KMS-11 (cell line): ENCODE data around the gene SRRM2.

Source experiments
- H2AFZ ChIP-seq: fragments of 200-600 bp; sonication (generic); 2 replicates; pipeline ENCODE4 v1.6.1; 2016; ENCODE audit warnings: antibody characterized with exemption, mixed run types, low read depth
- H3K27ac ChIP-seq: fragments of 200-600 bp; sonication (generic); 2 replicates; pipeline ENCODE4 v1.6.1; 2016; ENCODE audit warnings: mild to moderate bottlenecking, mixed run types
- H3K27me3 ChIP-seq: fragments of 200-600 bp; sonication (generic); 2 replicates; pipeline ENCODE4 v1.6.1; 2017; ENCODE audit warnings: mild to moderate bottlenecking, low read depth, mixed run types, moderate library complexity; ENCODE audit not compliant: insufficient read depth
- H3K36me3 ChIP-seq: fragments of 200-600 bp; sonication (generic); 2 replicates; pipeline ENCODE4 v1.6.1; 2017; ENCODE audit warnings: mild to moderate bottlenecking, mixed run types; ENCODE audit not compliant: insufficient read depth
- H3K4me1 ChIP-seq: fragments of 200-600 bp; sonication (generic); 2 replicates; pipeline ENCODE4 v1.6.1; 2016; ENCODE audit warnings: mild to moderate bottlenecking, low read depth, mixed run types; ENCODE audit not compliant: poor library complexity, severe bottlenecking
- H3K4me2 ChIP-seq: fragments of 200-600 bp; sonication (generic); 2 replicates; pipeline ENCODE4 v1.7.0; 2016; ENCODE audit warnings: mild to moderate bottlenecking, mixed run types
- H3K4me3 ChIP-seq: fragments of 200-600 bp; sonication (generic); IDR thresholded peaks from 2 replicates; pipeline ENCODE4 v1.6.1; 2017; ENCODE audit warnings: low read depth, low read length, mixed read lengths; ENCODE audit not compliant: insufficient read depth
- H3K79me2 ChIP-seq: fragments of 200-600 bp; sonication (generic); 2 replicates; pipeline ENCODE4 v1.6.1; 2016; ENCODE audit warnings: low read depth, mixed run types; ENCODE audit not compliant: insufficient read depth
- H3K9ac ChIP-seq: fragments of 200-600 bp; sonication (generic); 2 replicates; pipeline ENCODE4 v1.6.1; 2016; ENCODE audit warnings: mild to moderate bottlenecking, mixed run types
- H4K20me1 ChIP-seq: fragments of 200-600 bp; sonication (generic); 2 replicates; pipeline ENCODE4 v1.6.1; 2016; ENCODE audit warnings: mild to moderate bottlenecking, mixed run types; ENCODE audit not compliant: insufficient read depth
- CTCF ChIP-seq: fragments of 200-600 bp; sonication (generic); conservative IDR thresholded peaks from 2 replicates; pipeline ENCODE4 v1.6.1; 2017; ENCODE audit warnings: low read depth, mild to moderate bottlenecking, antibody characterized with exemption, low read length, moderate library complexity, mixed read lengths

The SRRM2 gene

GRCh38 chr16:2724816-2725348 is 27.6 kb upstream of the SRRM2 start:
- no peak overlapping the region for H3K4me3 ChIP-seq
- H2AFZ ChIP-seq = no peak overlapping the region
- no peaks in the 10 kb centered on the region for H3K79me2 ChIP-seq
- no peaks in the 10 kb centered on the region for H4K20me1 ChIP-seq
- peaks cover 7% of the 10 kb centered on the region for H3K4me1 ChIP-seq
- H3K36me3 ChIP-seq = no peaks in the 10 kb centered on the region
- no peak overlapping the region for H3K9ac ChIP-seq
- H3K27ac ChIP-seq = no peak overlapping the region
- no peak overlapping the region for H3K4me2 ChIP-seq
- no peak for TF ChIP-seq CTCF
- H3K27me3 ChIP-seq = peaks cover 13% of the 10 kb centered on the region; the same call in 1 of the 2 replicates

- H3K27me3 ChIP-seq = peaks cover 13% of the 10 kb centered on the region; the same call in 1 of the 2 replicates
- H3K9ac ChIP-seq = no peak overlapping the region
- no peak for TF ChIP-seq CTCF
- H3K4me3 ChIP-seq = no peak overlapping the region
- no peak overlapping the region for H2AFZ ChIP-seq
- H3K4me1 ChIP-seq = peaks cover 2% of the 10 kb centered on the region
- H3K79me2 ChIP-seq = no peaks in the 10 kb centered on the region
- no peaks in the 10 kb centered on the region for H3K36me3 ChIP-seq
- H3K27ac ChIP-seq = no peak overlapping the region
- no peaks in the 10 kb centered on the region for H4K20me1 ChIP-seq
- H3K4me2 ChIP-seq = no peak overlapping the region
Measured at GRCh38 chr16:2726923-2727322, 25.5 kb upstream of the SRRM2 start.

- H3K4me1 ChIP-seq = no peaks in the 10 kb centered on the region
- no peak overlapping the region for H3K9ac ChIP-seq
- TF ChIP-seq CTCF = no peak
- no peak overlapping the region for H3K27ac ChIP-seq
- no peaks in the 10 kb centered on the region for H3K79me2 ChIP-seq
- no peak overlapping the region for H3K4me3 ChIP-seq
- no peaks in the 10 kb centered on the region for H3K36me3 ChIP-seq
- peaks cover 13% of the 10 kb centered on the region; the same call in 1 of the 2 replicates for H3K27me3 ChIP-seq
- H2AFZ ChIP-seq = no peak overlapping the region
- H4K20me1 ChIP-seq = no peaks in the 10 kb centered on the region
- H3K4me2 ChIP-seq = no peak overlapping the region
Measured at GRCh38 chr16:2728034-2728433, 24.4 kb upstream of the SRRM2 start.

GRCh38 chr16:2734844-2735515 is 17.5 kb upstream of the SRRM2 start:
- H3K27ac ChIP-seq = no peak overlapping the region
- no peak overlapping the region for H3K9ac ChIP-seq
- no peaks in the 10 kb centered on the region for H4K20me1 ChIP-seq
- H3K79me2 ChIP-seq = no peaks in the 10 kb centered on the region
- no peak overlapping the region for H3K4me2 ChIP-seq
- no peak overlapping the region for H2AFZ ChIP-seq
- H3K4me1 ChIP-seq = no peaks in the 10 kb centered on the region
- H3K27me3 ChIP-seq = no peaks in the 10 kb centered on the region; the same call in 1 of the 2 replicates
- no peak overlapping the region for H3K4me3 ChIP-seq
- no peaks in the 10 kb centered on the region for H3K36me3 ChIP-seq
- no peak for TF ChIP-seq CTCF
